H9 (cell line): Measurements from ENCODE around the gene RBL2. TPM values are rescaled to one million over a fixed set of nuclear protein-coding genes. Genes with fewer than 3 reads are reported as not detected.

ENCODE experiments used
- DNase-seq: peaks from one replicate; pipeline ENCODE4 v3.0.0-alpha.2; 2017
- H2AFZ ChIP-seq: one replicate; pipeline ENCODE4 v1.6.1; 2013; ENCODE audit warnings: mild to moderate bottlenecking, low read length, control low read depth, moderate library complexity
- H2AK5ac ChIP-seq: 2 replicates; pipeline ENCODE4 v1.6.1; 2013; ENCODE audit warnings: low read length, control low read depth, mixed read lengths; ENCODE audit not compliant: insufficient read length
- H2BK120ac ChIP-seq: one replicate; pipeline ENCODE4 v1.6.1; 2013; ENCODE audit warnings: low read depth, mild to moderate bottlenecking, low read length, control low read depth, inconsistent platforms; ENCODE audit not compliant: poor library complexity, severe bottlenecking
- H2BK12ac ChIP-seq: 2 replicates; pipeline ENCODE4 v1.6.1; 2013; ENCODE audit warnings: low read length, control low read depth, mixed read lengths, low read depth; ENCODE audit not compliant: insufficient read length
- H2BK15ac ChIP-seq: 2 replicates; pipeline ENCODE4 v1.6.1; 2013; ENCODE audit warnings: low read depth, low read length, control low read depth
- H2BK20ac ChIP-seq: one replicate; pipeline ENCODE4 v1.6.1; 2013; ENCODE audit warnings: low read depth, mild to moderate bottlenecking, low read length, control low read depth, inconsistent platforms; ENCODE audit not compliant: poor library complexity, severe bottlenecking
- H2BK5ac ChIP-seq: 2 replicates; pipeline ENCODE4 v1.6.1; 2013; ENCODE audit warnings: low read length, control low read depth, mixed read lengths; ENCODE audit not compliant: insufficient read length
- H3K14ac ChIP-seq: 2 replicates; pipeline ENCODE4 v1.6.1; 2013; ENCODE audit warnings: low read length, control low read depth; ENCODE audit not compliant: insufficient read depth
- H3K18ac ChIP-seq: 2 replicates; pipeline ENCODE4 v1.6.1; 2013; ENCODE audit warnings: low read depth, mild to moderate bottlenecking, mixed read lengths, low read length, control low read depth; ENCODE audit not compliant: insufficient read length
- H3K23ac ChIP-seq: 2 replicates; pipeline ENCODE4 v1.6.1; 2013; ENCODE audit warnings: low read length, control low read depth, mixed read lengths, low read depth; ENCODE audit not compliant: insufficient read length
- H3K23me2 ChIP-seq: 2 replicates; pipeline ENCODE4 v1.6.1; 2013; ENCODE audit warnings: low read depth, mild to moderate bottlenecking, mixed read lengths, low read length, control low read depth; ENCODE audit not compliant: insufficient read length, poor library complexity, severe bottlenecking
- H3K27ac ChIP-seq: 2 replicates; pipeline ENCODE4 v1.5.1; 2013; ENCODE audit warnings: low read length, control low read depth, mixed read lengths, low read depth; ENCODE audit not compliant: insufficient read length
- H3K27me3 ChIP-seq: 2 replicates; pipeline ENCODE4 v1.6.1; 2013; ENCODE audit warnings: low read length, control low read depth, inconsistent platforms; ENCODE audit not compliant: insufficient read depth
- H3K4ac ChIP-seq: 2 replicates; pipeline ENCODE4 v1.6.1; 2013; ENCODE audit warnings: low read depth, mild to moderate bottlenecking, control low read depth, inconsistent platforms, low read length, moderate library complexity
- H3K4me1 ChIP-seq: 2 replicates; pipeline ENCODE4 v1.6.1; 2013; ENCODE audit warnings: low read length, control low read depth, inconsistent platforms; ENCODE audit not compliant: insufficient read depth
- H3K4me2 ChIP-seq: 2 replicates; pipeline ENCODE4 v1.6.1; 2013; ENCODE audit warnings: low read length, control low read depth, mixed read lengths; ENCODE audit not compliant: insufficient read length, insufficient read depth
- H3K56ac ChIP-seq: 2 replicates; pipeline ENCODE4 v1.6.1; 2013; ENCODE audit warnings: low read depth, mild to moderate bottlenecking, mixed read lengths, low read length, control low read depth; ENCODE audit not compliant: insufficient read length
- H3K79me1 ChIP-seq: 2 replicates; pipeline ENCODE4 v1.6.1; 2013; ENCODE audit warnings: low read depth, mild to moderate bottlenecking, moderate library complexity, low read length, control low read depth, inconsistent platforms; ENCODE audit not compliant: insufficient read depth, poor library complexity, severe bottlenecking
- H3K79me2 ChIP-seq: 2 replicates; pipeline ENCODE4 v1.6.1; 2013; ENCODE audit warnings: low read length, control low read depth, inconsistent platforms; ENCODE audit not compliant: insufficient read depth
- H3K9ac ChIP-seq: 2 replicates; pipeline ENCODE4 v1.6.1; 2013; ENCODE audit warnings: low read length, control low read depth, mixed read lengths; ENCODE audit not compliant: insufficient read length; ENCODE audit errors: extremely low read depth
- H3K9me3 ChIP-seq: one replicate; pipeline ENCODE4 v1.6.1; 2013; ENCODE audit warnings: low read depth, low read length, inconsistent platforms; ENCODE audit not compliant: control insufficient read depth
- H3T11ph ChIP-seq: one replicate; pipeline ENCODE4 v1.6.1; 2013; ENCODE audit warnings: mild to moderate bottlenecking, low read length, control low read depth, inconsistent platforms
- H4K20me1 ChIP-seq: one replicate; pipeline ENCODE4 v1.6.1; 2013; ENCODE audit not compliant: control insufficient read depth, insufficient read length, insufficient read depth
- H4K5ac ChIP-seq: 2 replicates; pipeline ENCODE4 v1.6.1; 2013; ENCODE audit warnings: low read depth, mild to moderate bottlenecking, mixed read lengths, low read length, control low read depth; ENCODE audit not compliant: insufficient read length
- H4K8ac ChIP-seq: replicated peaks from 2 replicates; pipeline ENCODE4 v1.6.1; 2013; ENCODE audit warnings: low read length, control low read depth, mixed read lengths, low read depth; ENCODE audit not compliant: insufficient read length
- H4K91ac ChIP-seq: 2 replicates; pipeline ENCODE4 v1.6.1; 2013; ENCODE audit warnings: low read depth, mild to moderate bottlenecking, moderate library complexity, mixed read lengths, low read length, control low read depth; ENCODE audit not compliant: insufficient read length
- H3K27ac Mint-ChIP-seq, 3 experiments: 2 replicates in 2 of 3; 3 replicates in 1 of 3; pipeline ENCODE4 v1.8.0; 2020 to 2021; ENCODE audit warnings: mixed read lengths in 3 of 3, mild to moderate bottlenecking in 1 of 3, moderate library complexity in 1 of 3
- H3K27me3 Mint-ChIP-seq: 2 replicates; pipeline ENCODE4 v1.8.0; 2021; ENCODE audit warnings: low read depth, mild to moderate bottlenecking, moderate library complexity, mixed read lengths
- H3K36me3 Mint-ChIP-seq, 3 experiments: 2 replicates in 2 of 3; 3 replicates in 1 of 3; pipeline ENCODE4 v1.8.0; 2020 to 2021; ENCODE audit warnings: low read depth in 3 of 3, mixed read lengths in 3 of 3; ENCODE audit not compliant: insufficient read depth in 1 of 3
- H3K4me1 Mint-ChIP-seq, 2 experiments: 2 replicates each; pipeline ENCODE4 v1.8.0; 2020; ENCODE audit warnings: mixed read lengths in 2 of 2
- H3K4me3 Mint-ChIP-seq, 2 experiments: 2 replicates in 1 of 2; 3 replicates in 1 of 2; pipeline ENCODE4 v1.8.0; 2020 to 2021; ENCODE audit warnings: mild to moderate bottlenecking in 2 of 2, mixed read lengths in 2 of 2, moderate library complexity in 1 of 2
- H3K9me3 Mint-ChIP-seq, 2 experiments: 2 replicates in 1 of 2; 3 replicates in 1 of 2; pipeline ENCODE4 v1.8.0; 2020; ENCODE audit warnings: mild to moderate bottlenecking in 2 of 2, mixed read lengths in 2 of 2, moderate library complexity in 1 of 2
- WGBS: extraction: QIAGEN DNeasy Blood & Tissue Kit; methylation state at CpG from one replicate; pipeline ENCODE4 v1.1.7; 2013; ENCODE audit warnings: missing lambda C conversion rate, low lambda C conversion rate, mixed read lengths; ENCODE audit not compliant: insufficient read length; ENCODE audit errors: extremely low coverage; 5-methylcytosine and 5-hydroxymethylcytosine counted together
- total RNA-seq: library from RNA; stranded (reverse); gene quantifications from 2 replicates; pipeline ENCODE4 v1.2.1, GENCODE V29; 2021
- TF ChIP-seq, protein P1 (sequence below): fragments of 200-600 bp; sonication (generic); conservative IDR thresholded peaks from 3 replicates; pipeline ENCODE4 v1.8.0; 2021; ENCODE audit warnings: antibody characterized with exemption, mild to moderate bottlenecking

The RBL2 gene
- total RNA-seq, 1 experiment from 2014 or later, result 17.3 TPM

DNA sequence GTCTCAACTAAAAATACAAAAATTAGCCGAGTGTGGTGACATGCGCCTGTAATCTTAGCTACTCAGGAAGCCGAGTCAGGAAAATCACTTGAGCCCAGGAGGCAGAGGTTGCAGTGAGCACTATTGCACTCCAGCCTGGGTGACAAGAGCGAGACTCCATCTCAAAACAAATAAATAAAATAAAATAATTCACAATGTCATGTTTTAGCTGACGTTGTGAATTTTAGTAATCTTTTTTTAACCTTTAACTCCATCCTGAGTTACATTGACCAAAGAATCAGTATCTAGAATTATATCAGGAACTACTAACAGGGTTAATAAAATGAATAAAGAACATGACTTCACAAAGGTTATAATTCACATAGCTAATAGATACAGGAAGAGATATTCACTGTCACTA, 5.9 kb downstream of the RBL2 start:
- Histone ChIP-seq H2BK12ac (no peak overlapping the region), H3K4me1 (no peaks in the 10 kb centered on the region), H4K5ac (no peak overlapping the region), H3K9ac (no peak overlapping the region), H2BK15ac (no peak overlapping the region), H3K14ac (no peak overlapping the region), H2BK5ac (no peak overlapping the region), H4K91ac (no peak overlapping the region), H3K27ac (no peak overlapping the region), H2BK120ac (no peak overlapping the region), H3K23ac (no peak overlapping the region), H3K4ac (no peak overlapping the region), H3K27me3 (no peaks in the 10 kb centered on the region), H3K23me2 (peaks cover 3% of the 10 kb centered on the region), H3K79me2 (peaks cover 2% of the 10 kb centered on the region; the same call in 1 of the 2 replicates), H3K18ac (no peak overlapping the region), H3T11ph (no peak overlapping the region), H3K4me2 (no peak overlapping the region), H2AK5ac (no peak overlapping the region), H2BK20ac (no peak overlapping the region), H3K79me1 (no peaks in the 10 kb centered on the region), H4K20me1 (no peaks in the 10 kb centered on the region), H3K56ac (no peak overlapping the region), H2AFZ (no peak overlapping the region), H4K8ac (no peak overlapping the region), H3K9me3 (no peaks in the 10 kb centered on the region)
- Mint-ChIP-seq H3K27ac (no peak overlapping the region), H3K27me3 (no peaks in the 10 kb centered on the region), H3K36me3 (peaks cover 10 to 45% (median 30%) of the 10 kb centered on the region in 3 experiments; a peak in 6 of 7 replicates), H3K4me1 (peaks cover 9 to 11% of the 10 kb centered on the region in 2 experiments), H3K9me3 (no peaks in the 10 kb centered on the region), H3K4me3 (no peak overlapping the region)
- TF ChIP-seq, protein P1, sequence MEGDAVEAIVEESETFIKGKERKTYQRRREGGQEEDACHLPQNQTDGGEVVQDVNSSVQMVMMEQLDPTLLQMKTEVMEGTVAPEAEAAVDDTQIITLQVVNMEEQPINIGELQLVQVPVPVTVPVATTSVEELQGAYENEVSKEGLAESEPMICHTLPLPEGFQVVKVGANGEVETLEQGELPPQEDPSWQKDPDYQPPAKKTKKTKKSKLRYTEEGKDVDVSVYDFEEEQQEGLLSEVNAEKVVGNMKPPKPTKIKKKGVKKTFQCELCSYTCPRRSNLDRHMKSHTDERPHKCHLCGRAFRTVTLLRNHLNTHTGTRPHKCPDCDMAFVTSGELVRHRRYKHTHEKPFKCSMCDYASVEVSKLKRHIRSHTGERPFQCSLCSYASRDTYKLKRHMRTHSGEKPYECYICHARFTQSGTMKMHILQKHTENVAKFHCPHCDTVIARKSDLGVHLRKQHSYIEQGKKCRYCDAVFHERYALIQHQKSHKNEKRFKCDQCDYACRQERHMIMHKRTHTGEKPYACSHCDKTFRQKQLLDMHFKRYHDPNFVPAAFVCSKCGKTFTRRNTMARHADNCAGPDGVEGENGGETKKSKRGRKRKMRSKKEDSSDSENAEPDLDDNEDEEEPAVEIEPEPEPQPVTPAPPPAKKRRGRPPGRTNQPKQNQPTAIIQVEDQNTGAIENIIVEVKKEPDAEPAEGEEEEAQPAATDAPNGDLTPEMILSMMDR, result no peak
- DNase-seq, result no peak
- no CpG with 5 or more reads among the region's 5 CpGs for WGBS
